Measurements from ENCODE around the gene IL10RB.

The IL10RB gene

DNA sequence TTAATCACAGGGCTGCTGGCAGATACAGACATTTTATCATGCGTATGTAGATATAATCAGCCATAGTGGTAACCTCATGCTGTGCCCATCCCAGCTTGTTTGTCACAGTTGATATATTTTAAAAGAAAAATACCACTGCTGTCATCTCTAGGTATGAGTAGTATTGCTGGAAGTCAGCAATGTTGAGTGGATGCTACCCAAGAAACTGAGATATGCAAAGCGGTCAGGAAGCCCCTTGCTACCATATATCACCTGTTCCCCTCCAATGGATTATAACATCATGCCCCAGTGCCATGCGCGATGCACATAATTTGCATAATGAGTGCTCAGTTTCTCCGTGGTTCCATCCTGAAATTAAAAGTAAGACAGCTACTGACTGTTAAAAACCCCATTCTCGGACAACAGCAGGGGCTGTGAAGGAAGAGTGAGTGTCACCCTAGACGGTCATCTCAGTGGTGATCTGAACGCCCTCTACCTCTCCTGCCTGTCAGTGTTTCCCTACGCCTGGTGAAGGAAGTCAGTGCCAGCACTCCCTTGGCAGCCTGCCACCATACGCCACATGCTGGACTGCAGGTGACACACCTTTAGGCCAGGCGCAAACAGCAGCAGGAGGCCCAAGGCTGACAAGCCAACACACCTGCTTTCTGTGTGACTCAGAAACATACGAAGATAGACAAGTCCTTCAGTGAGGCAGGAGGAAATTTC is 2.7 kb downstream of the IL10RB start:
- TF ChIP-seq, protein P1, sequence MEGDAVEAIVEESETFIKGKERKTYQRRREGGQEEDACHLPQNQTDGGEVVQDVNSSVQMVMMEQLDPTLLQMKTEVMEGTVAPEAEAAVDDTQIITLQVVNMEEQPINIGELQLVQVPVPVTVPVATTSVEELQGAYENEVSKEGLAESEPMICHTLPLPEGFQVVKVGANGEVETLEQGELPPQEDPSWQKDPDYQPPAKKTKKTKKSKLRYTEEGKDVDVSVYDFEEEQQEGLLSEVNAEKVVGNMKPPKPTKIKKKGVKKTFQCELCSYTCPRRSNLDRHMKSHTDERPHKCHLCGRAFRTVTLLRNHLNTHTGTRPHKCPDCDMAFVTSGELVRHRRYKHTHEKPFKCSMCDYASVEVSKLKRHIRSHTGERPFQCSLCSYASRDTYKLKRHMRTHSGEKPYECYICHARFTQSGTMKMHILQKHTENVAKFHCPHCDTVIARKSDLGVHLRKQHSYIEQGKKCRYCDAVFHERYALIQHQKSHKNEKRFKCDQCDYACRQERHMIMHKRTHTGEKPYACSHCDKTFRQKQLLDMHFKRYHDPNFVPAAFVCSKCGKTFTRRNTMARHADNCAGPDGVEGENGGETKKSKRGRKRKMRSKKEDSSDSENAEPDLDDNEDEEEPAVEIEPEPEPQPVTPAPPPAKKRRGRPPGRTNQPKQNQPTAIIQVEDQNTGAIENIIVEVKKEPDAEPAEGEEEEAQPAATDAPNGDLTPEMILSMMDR (conservative IDR thresholded peaks at IDR 0.05): peak; percentile 72
- H3K27ac ChIP-seq: peak overlapping the region; percentile 72

DNA sequence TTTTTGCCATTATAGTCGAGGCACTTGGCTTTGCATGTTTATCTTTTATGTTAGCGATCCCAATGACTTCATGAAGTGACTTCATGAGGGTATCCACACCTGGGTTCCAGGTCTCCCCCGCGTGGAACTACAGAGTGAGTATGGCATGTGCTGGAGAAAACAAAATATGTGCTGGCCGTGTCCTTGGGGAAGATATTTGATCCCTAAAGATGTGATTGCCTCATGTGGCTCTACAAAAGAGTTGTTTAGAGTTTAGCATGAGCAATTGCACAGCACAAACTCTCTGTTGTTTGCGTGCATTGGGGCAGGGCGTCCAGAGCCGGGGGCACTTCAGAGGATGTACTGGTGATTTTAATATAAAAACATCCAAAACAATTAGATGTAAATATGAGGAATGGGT is 4.8 kb downstream of the IL10RB start:
- TF ChIP-seq, protein P1 (conservative IDR thresholded peaks at IDR 0.05): no peak
- H3K27ac ChIP-seq: no peak overlapping the region; the same call in 1 of the 2 replicates

DNA sequence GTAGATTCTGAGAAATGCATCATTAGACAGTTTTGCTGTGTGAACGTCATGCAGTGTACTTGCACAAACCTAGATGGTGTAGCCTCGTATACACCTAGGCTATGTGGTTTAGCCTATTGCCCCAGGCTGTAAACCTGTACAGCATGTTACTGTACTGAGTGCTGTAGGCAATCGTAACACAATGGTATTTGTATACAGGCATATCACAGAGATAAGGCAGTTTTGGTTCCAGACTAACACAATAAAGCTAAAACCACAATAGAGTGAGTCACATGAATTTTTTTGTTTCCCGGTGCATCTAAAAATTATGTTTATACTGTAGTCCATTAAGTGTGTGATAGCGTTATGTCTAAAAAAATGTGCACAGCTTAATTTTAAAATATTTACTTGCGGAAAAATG is 6.9 kb downstream of the IL10RB start:
- peak overlapping the region; percentile 42 for H3K27ac ChIP-seq
- TF ChIP-seq, protein P1 (conservative IDR thresholded peaks at IDR 0.05): no peak

DNA sequence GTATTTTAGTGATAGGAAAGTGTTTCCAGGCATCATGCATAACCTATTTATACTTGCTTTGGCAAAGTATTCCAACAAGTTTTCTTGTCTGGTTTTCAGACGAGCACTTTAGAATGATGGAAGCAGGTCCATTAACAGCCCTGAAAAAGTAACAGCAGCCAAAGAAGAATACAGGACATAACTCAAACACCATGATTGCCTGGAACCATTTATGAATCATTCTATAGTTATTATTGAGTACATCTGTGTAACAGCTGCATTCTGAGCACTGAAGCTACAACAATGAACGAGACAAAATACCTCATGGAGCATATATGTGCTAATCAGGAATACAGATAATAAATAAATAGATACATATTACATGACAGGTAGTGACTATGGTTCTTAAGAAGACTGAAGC is 12.6 kb downstream of the IL10RB start:
- TF ChIP-seq, protein P1 (conservative IDR thresholded peaks at IDR 0.05): no peak

DNA sequence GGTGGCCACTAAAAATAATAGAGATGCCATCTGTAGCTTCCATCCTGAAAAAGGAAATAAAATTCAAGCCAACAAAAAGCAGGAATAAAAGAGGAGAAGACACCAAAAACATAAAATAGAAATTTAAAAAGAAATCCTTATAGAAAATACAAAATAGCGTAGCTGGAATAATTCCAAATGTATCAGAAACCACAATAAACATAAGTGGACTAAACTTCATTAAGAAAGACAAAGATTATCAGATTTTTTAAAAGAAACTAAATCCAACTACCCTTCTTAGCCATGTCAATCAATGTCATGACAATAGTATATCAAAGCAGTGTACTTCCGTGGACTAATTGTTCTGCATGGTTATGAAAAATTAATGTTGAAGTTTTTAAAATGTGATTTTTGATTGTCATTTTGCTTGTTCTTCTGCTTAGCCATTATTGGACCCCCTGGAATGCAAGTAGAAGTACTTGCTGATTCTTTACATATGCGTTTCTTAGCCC is 13.2 kb downstream of the IL10RB start:
- H3K27ac ChIP-seq: no peak overlapping the region
- TF ChIP-seq, protein P1 (conservative IDR thresholded peaks at IDR 0.05): no peak

More for the DNA sequence above, 12.6 kb downstream of the IL10RB start:
- no peak overlapping the region for H3K27ac ChIP-seq

DNA sequence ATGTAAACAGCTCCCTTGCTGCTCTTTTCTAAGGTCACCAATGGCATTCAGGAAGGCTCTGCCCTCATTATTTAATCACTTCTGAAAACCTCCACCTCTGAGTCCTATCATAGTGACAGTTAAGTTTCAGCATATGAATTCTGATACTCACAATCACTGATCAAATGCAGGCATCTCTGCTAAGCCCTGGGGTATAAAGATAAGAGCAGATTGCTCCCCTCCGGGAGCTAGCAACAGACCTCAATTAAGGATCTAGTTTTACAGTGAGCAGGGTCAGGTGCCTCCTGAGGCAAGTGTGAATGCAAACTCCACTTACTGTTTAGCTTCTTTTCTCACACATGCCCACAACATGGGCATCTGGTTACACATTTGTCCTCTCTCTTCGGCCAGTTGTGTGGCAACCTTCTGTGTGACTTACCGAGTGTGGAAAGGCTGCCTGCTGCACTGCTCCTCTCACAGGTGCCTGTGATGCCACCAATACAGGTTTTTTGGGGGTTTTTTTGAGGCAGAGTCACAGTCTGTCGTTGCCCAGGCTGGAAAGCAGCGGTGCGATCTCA is 15.0 kb downstream of the IL10RB start:
- no peak overlapping the region for H3K27ac ChIP-seq
- TF ChIP-seq, protein P1 (conservative IDR thresholded peaks at IDR 0.05): 0 out of 2 replicates have a peak, but pooled peaks have one; percentile 4

DNA sequence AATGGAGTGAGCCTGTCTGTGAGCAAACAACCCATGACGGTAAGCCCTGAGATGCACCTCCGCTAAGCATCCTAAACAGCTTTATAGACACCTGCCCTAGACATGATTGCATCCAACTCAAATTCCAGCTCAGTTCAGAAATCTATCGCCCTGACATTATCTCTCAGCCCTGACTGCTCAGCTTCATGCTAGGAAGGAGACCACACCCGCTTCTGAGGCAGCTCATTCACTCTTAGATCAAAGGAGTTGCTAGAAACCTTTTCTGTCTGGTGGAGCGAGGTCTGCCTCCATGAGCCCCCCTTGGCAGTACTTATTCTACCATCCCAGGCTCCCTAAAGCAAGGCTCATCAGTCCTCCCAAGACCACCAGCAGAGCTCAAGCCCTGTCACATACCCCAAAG is 17.0 kb downstream of the IL10RB start:
- no peak overlapping the region for H3K27ac ChIP-seq
- TF ChIP-seq, protein P1 (conservative IDR thresholded peaks at IDR 0.05): no peak

Data from VCaP (cell line).